ENCODE results near the gene CA12.
"Not testable (repeated sequence)": the region's sequence is repeated elsewhere in the genome, so short reads cannot be mapped to it uniquely, and the experiment has no call there.

CA12 gene

DNA sequence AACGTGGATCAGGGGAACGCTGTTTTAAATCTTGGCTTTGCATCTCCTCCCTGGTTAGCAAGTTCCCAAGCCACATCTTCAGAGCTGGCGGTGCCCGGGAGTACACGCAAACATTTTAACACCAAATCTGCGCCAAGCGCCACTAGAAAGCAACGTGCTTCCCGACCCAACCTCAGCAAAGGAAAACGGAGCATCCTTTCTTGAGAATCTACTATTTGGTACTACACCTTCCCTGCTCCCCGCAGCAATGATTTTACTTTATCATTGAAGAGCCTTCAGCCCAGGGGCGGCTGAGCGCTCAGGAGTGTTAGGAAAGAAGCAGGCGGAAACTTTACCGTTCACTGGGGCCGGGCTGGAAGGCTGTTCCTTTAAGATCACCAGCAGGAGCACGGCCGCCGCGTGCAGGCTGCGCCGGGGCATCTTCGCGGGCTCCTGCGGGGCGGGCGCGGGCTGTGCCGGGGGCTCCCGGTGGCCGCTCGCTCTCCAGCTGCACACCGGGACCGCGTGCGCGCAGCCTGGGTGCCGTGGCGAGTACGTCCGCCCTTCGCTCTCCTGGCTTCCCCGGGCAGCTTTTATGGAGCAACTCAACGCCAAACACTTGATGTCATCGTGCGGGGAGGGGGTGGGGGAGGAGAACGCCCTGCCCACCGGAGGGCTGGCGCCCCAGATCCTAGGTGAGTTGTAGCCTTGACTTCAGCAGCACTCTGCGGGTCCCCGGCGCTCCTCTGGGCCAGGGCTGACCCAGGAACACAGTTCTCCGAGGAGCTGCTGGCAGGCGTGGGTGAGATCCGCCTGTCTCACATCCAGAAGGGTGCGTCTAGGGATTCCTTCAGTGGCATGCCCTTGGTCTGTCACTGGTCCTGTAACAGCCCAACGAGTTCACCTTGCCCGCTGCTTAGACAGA, at the start of gene CA12:
CA12 (minus strand) TSS at position 546 of the 904 bp plus-strand sequence; CDS start at position 420, 126 bp downstream.
- DNase-seq: no peak

DNA sequence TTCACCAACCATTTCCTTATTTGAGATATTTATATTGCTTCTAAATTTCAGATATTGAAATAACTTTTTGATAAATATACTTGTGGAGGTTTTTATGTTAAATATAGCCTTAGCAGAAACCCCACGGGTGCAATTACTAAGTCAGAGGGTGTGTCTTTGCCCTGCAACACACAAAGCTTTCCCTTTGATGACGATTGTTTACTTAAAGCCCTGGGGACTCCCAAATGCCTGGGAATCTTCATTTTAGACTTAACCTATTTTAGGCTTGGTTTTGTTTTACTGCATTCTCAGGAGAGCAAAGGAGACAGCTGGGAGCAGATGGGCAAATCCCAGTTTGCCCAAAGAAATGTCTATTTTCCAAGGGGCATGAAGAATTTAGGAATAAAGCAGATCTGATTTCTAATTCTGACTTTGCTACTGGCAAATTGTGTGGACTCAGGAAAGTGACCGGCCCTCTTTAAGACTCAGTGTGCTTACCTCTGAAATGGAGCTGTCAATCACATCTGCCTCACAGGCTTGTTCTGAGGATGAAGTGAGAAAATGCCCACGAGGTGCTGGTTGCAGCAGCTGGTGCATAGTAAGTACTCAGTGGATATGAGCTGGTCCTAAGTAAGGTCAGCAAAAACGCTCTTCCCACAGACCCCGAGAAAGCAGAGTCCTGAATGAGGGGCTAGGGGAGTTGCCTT, 49.3 kb upstream of the CA12 start:
- DNase-seq: no peak

DNA sequence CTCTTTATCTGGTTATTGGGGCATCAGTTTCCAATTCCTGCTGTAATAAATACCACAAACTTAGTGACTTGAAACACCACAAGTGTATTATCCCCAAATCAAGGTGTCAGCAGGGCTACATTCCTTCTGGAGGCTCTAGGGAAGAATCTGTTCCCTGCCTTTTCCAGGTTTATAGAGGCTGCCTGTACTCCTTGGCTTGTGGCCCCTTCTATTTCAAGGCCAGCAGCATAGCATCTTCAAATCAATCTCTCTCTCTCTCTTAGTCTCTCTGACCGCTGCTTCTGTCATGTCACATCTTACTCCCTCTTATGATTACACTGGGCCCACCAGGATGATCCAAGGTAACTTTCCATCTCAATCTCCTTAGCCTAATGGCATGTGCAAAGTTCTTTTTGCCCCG, 44.9 kb upstream of the CA12 start:
- DNase-seq: no peak

DNA sequence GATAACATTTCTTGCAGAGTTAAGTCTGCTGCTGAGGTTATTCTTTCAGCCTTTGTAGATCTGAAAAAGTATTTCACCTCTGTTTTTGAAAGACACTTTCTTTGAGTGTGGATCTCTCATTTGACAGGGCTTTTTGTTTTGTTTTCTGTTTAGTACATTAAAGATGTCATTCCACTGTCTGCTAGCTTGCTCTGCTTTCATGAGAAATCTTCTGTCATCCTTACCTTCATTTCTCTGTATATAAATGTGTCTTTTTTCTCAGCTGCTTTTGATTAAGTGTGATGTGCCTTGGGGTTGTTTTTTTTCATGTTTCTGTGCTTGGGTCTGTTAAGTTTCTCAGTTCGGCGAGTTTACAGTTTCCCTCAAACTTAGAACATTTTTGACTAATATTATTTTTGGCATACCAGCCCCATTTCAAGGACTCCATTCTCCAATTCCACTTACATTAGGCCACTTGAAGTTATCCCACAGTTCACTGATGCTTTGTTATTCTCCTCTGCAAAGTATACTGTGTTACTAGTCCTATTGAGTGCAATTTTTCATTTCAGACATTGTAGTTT, 43.9 kb upstream of the CA12 start:
- no peak for DNase-seq

DNA sequence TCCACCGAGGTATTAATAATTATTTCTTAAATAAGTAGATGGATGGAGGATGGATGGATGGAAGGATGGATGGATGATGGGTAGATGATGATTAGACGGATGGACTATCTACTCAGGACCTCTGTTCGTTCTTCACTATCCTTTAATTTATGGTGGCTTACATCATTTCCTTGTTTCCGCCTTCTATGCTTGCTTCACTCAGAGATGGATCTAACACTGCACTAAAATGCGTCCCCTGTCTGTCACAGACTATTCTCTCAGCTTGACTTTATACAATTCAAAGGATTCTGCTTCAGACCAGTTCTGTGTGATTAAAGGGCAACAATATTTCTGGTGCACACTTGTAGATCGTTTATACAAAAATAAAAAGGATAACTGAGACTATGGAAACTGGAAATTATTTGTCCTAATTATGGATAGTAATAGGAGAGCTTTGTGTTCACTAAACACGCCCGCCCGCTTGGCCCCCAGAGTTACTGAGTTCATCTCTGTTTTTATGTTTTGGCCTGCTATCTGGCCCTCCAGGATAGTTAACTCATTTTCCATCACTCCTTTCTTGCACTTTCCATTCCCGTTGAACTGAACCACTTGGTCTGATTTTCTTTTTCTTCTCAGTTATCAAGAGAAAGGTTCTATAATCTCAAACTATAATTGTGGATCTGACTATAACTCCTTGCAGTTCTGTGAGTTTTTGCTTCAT, 41.4 kb upstream of the CA12 start:
- no peak for DNase-seq

DNA sequence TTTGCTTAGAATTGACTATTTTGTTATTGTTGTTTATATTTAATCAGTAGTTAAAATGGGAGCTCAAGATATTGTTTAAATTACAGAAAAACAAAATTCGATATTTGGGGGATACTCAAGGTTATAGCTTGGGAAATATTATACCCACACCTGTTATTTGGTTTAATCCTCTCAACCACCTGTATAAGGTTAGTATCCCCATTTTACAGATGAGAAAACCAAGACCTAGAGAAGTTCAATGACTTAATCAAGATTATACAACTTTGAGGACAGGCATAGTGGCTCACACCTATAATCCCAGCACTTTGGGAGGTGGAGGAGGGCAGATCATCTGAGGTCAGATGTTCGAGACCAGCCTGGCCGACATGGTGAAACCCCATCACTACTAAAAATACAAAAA, 39.8 kb upstream of the CA12 start:
- no peak for DNase-seq

DNA sequence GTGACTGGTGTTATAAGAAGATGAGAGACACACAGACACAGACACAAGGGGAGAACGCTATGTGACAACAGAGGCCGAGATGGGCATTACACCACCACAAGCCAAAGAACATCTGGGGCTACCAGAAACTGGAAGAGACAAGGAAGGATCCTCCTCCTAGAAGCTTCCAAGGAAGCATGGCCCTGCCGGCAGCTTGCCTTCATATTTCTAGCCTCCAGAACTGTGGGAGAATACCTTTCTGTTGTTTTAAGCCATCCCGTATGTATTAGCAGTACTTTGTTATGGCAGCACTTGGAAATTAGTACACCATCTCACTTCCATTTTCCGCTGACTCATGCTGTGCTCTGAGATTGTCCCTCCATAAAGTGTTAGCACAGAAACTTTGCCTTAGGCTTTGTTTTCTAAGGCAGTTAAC, 38.7 kb upstream of the CA12 start:
- DNase-seq: no peak

DNA sequence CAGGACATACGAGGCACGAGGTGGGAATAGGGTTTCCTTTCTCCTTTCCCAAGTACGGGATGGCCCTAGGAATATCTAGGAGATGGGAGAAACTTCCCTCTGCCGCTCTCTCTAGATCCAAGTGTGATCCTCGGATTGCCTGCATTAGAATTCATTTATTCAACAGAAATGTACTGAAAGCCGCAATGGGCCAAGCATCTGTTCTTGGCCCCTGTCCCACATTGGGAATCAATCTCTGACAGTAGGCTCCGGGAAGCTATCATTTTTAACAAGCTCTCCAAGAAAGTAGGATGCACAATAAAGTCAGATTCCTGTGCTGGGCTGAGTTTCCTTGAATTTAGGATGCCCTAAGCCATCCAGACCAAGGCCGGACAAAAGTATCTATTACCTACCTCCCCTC, 37.2 kb upstream of the CA12 start:
- DNase-seq: no peak

DNA sequence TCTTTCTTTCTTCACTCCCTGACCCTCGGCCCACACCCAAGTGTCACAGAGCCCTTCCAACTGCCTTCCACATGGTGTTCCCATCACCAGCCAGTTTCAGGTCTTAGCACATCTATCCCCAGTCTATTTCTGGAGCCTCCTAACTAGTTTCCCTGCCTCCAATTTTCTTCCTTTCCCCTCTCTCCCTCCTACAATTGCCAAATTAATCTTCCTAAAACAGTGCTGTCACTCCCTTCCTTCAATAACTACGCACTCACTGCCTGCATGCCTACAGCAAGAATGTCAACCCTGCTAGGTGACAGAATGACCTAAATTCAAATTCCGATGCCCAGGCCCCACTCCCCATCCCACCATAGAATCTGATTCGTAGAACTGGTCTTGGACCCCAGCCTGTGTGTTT, 36.1 kb upstream of the CA12 start:
- DNase-seq: no peak

DNA sequence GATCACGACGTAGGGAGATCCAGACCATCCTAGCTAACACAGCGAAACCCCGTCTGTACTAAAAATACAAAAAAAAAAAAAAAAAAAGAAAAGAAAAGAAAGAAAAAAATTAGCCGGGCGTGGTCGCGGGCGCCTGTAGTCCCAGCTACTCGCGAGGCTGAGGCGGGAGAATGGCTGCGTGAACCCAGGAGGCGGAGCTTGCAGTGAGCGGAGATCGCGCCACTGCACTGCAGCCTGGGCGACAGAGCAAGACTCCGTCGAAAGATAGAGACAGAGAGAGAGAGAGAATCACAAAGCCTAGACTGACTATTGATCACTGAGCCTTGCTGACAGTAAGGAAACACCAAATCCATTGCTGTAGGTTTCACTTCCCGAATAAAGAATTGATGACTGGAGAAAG, 35.6 kb upstream of the CA12 start:
- not testable (repeated sequence) for DNase-seq

DNA sequence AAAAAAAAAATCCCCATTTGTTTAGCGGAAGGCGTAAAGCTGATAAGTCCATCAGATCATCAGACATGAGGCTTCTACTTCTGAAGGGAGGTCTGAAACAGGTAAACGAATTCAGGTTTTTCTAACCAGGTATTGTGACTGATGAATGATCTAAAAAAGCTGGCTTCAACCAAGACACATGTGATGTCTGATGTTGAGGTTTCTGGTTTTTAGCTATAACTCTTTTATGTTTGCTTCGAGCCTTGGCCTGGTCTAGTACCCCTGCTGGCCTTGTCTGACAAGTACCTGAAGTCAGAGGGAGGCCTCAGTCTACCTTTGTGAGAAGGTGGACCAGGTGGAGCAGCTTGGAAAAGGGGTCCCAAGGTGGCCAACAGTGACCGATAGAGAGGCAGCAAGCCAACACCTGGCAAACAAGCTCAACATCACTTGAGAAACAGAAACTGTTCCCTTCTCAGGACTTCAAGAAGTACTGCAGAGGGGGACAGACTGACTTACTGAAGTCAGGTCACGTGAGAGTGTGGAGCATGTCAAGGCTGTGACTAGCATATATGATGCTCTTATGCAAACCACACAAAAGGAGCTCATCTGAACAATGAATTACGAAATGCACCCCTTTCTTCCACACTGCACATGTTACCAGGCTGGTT, 33.0 kb upstream of the CA12 start:
- DNase-seq: no peak

DNA sequence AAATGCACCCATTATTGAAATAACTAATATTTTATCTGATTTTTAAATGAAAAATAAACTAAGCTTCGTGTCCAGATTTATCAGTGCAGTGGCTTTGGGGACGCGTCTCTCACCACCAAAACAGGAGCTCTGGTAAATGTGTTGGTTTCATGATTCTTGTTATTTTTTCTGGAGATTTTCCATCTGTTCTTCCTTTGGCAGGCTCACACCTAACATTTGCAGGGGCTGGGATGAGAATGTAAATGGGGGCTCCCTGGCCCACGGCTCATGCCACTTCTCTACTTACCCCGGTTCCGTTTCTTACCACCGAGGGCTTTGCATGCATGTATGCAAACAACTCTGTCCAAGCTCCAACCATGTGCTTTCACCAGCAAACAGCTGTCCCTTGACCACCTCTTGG, 30.9 kb upstream of the CA12 start:
- no peak for DNase-seq

DNA sequence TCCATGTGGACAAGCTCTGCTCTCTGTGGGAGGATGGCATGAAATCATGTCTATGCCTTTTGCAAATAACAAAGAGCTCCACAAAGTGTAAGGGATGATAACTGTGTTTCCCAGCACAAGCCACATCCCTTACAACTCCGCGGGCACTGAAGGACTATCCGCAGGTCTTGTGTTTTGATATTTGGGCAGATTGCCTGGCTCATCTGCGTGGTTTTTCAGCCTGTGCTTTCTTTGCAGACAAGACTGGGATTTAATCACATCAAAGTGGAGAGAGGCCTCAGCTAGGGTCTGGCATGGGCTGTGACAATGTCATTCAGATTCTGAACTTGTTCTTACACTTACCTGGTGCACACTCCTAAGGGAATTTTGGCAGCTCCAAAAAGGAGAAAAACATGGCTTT, 30.2 kb upstream of the CA12 start:
- no peak for DNase-seq

DNA sequence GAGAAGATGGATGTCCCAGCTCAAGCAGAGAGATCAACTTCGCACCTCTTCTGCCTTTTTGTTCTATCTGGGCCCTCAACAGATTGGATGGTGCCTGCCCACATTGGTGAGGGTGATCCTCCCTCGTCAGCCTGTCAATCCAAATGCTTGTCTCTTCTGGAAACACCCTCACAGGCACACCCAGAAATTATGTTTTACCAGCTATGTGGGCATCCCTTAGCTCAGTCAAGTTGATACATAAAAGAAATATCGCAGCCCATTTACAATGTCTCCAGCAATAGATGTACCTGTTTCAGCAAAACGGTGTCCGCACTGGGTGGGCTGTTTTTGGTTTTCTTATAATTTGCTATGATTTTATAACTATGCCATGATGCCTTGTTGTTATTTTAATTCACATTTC, 27.5 kb upstream of the CA12 start:
- DNase-seq: no peak

DNA sequence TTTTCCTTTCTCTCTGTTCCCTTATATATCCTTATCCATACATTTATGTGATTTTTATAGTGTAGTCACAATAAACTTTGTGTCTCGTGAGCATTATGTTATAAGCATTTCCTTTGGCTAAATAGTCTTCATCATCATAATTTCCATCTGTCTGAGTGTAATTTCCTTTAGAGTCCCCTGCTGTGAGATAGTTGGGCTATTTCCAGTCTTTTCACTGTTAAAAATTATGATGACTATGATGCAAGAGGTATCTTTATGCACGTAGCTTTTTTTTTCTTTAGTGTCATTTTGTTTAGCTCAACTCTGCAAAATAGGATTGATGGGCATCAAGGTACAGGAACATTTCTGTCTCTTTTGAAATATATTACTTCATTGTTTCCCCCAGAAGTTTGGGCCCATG, 26.9 kb upstream of the CA12 start:
- DNase-seq: no peak

DNA sequence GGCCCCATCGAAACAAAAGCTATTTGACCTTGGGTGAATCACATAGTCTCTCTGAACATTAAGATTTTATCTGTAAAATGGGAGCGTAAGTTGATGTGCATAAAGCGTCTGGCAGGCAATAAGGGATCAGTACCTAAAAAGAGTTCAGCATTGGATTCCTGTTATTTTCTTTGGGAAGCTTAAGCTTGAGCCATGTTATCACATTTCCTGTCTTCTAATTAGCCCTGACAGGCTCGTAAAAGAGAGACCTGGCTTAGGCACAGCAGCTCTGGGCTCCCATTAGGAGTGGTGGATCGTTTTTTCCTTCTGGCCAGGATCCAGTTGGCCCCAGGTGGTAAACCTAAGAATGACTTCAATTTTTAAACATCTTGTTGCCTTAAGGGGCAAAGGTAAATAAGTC, 26.0 kb upstream of the CA12 start:
- DNase-seq: no peak

DNA sequence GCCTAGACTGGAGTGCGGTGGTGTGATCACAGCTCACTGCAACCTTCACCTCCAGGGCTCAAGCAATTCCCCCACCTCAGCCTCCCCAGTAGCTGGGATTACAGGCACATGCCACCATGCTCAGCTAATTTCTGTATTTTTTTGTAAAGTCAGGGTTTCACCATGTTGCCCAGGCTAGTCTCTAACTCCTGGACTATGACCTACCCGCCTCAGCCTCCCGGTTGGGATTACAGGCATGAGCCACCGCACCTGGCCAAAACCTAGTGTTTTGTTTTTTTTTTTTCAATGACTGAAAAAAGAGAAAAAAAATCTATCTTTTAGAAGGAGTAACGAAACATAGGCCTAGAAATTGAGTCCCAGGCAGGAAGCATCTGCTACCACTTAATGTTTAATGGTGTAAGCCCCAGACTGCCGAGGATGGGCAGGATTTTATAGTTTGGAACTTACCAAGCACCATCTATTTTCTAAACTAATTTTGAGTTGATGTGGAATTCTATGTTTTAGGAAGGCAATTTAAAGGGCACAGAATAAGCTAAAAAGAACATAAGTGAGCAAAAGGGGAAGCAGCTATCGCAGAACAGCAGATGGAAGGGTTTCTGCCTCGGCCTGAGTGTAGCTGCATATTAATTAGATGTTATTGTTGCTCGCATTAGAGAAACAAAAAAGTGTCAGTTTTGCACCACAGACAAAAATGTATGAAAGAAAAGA, 24.2 kb upstream of the CA12 start:
- DNase-seq: no peak

DNA sequence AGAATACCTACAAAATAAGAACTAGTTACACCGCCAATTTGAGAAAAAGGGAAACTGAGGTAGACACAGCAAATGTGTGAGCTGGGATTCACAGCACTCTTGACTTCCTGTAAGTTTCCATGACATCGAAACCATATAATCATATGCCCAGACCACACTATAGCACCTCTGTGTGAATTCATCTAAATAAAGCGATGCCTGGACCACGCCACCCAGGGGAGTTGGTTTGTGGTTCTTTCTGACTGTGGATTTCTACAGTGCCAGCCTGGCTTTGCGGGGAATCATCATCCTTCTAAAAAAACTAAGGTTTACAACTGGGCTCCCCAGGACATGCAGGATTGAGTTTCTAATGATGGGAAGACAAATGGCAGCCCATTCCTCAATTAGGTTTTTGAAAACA, 23.5 kb upstream of the CA12 start:
- no peak for DNase-seq

DNA sequence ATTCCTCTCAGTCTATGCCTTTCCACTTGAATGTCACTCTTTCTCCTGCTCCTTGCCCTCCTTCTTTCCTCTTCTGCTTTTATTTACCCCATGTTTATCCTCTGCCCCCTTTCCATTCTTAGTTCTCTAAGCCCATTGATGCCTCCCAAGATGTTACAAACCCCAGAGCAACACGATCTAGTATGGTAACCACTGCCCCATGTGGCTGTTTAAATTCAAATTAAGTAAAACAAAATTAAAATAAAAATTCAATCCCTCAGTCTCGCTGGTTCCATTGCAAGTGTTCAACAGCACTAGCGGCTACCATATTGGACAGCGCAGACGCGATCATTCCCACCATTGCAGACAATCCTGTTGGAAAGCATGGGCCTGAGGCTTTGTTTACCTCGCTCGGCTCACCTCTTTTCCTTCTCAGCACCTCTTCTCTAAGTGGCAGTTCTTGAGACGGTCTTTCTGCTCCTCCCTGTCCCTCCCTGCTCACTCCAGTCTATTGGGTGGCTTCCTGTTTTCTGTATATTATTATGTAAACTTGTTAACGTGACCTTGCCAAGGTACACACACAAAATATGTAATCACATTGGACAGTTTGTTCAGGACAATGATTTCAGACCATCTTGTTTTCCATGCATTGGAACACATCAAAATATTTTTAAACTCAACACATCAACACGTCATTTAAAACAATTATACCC, 21.8 kb upstream of the CA12 start:
- no peak for DNase-seq

DNA sequence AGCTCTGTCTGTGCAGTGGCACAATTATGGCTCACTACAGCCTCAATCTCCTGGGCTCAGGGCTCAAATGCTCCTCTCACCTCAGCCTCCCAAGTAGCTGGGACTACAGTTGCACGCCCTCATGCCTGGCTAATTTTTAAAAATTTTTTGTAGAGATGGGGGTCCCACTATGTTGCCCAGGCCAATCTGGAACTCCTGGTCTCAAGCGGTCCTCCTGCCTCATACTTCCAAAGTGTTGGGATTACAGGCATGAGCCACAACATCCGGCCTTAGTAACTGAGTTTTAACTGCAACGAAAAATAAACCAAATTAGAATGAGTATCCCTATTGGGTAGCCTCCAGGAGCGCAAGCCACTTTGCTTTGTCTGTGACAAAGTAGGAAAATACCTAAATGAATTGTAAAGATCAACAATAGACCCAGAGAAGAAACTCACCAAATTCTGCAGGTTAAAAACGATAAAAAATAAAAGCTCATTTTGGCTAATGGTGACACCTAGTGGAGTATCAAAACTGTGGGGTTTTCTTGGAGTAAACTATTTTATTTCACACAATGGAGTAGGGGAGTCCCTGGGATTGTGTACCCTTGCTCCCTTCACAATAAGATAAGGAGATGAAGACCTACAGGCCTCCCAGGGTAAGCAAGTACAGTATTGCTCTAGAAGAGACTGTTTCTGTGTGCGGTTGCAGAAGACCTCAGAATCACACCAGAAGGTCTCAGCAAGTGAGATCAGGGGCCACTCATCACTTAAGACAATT, 21.0 kb upstream of the CA12 start:
- DNase-seq: peak; percentile 52

Measured in CD4-positive, alpha-beta T cell treated with Interleukin-4 for 4 hours (primary cell).